Natural killer cell (primary cell): ENCODE data around the gene BGN. TPM values are rescaled to one million over a fixed set of nuclear protein-coding genes. Genes with fewer than 3 reads are reported as not detected.
A peak's percentile ranks its signal among the peaks of the same experiment; 100 is the strongest.

Source experiments
- ATAC-seq, 3 donors: fragments of 150-1000 bp in 2 of 3; fragments of 200-7000 bp in 1 of 3; cut with Tn5 transposase; 1 replicate in 1 of 3; 2 replicates in 2 of 3; pipeline ENCODE4 v1.10.0; 2021; ENCODE audit warnings: mild to moderate bottlenecking in 2 of 3, moderate library complexity in 2 of 3
- DNase-seq, 2 donors: peaks; one replicate each; pipeline versions ENCODE4 v3.0.0 to v3.0.0-alpha.2; 2013 to 2021; ENCODE audit warnings: mixed read lengths in 1 of 2
- H3K27ac ChIP-seq: one replicate; pipeline ENCODE4 v1.5.1; 2013; ENCODE audit warnings: mild to moderate bottlenecking, low read length
- H3K27me3 ChIP-seq: one replicate; pipeline ENCODE4 v1.6.1; 2013; ENCODE audit warnings: low read length; ENCODE audit not compliant: control insufficient read depth, insufficient read depth
- H3K36me3 ChIP-seq: one replicate; pipeline ENCODE4 v1.6.1; 2013; ENCODE audit warnings: low read length; ENCODE audit not compliant: control insufficient read depth, insufficient read depth
- H3K4me1 ChIP-seq: one replicate; pipeline ENCODE4 v1.6.1; 2013; ENCODE audit warnings: low read length; ENCODE audit not compliant: control insufficient read depth, insufficient read depth
- H3K4me3 ChIP-seq: one replicate; pipeline ENCODE4 v1.5.1; 2013; ENCODE audit warnings: low read length
- H3K9me3 ChIP-seq: one replicate; pipeline ENCODE4 v1.6.1; 2013; ENCODE audit warnings: low read length; ENCODE audit not compliant: control insufficient read depth, insufficient read depth
- H3K27ac Mint-ChIP-seq, 2 donors: one replicate each; pipeline ENCODE4 v1.8.0; 2022; ENCODE audit warnings: mild to moderate bottlenecking in 2 of 2, mixed read lengths in 2 of 2, moderate library complexity in 1 of 2
- H3K27me3 Mint-ChIP-seq, 2 donors: one replicate each; pipeline ENCODE4 v1.8.0; 2022; ENCODE audit warnings: low read depth in 2 of 2, mixed read lengths in 2 of 2
- H3K36me3 Mint-ChIP-seq: one replicate; pipeline ENCODE4 v1.8.0; 2022; ENCODE audit warnings: mixed read lengths
- H3K4me1 Mint-ChIP-seq, 2 donors: one replicate each; pipeline ENCODE4 v1.8.0; 2022; ENCODE audit warnings: mixed read lengths in 2 of 2
- H3K4me3 Mint-ChIP-seq: one replicate; pipeline ENCODE4 v1.8.0; 2022; ENCODE audit warnings: mild to moderate bottlenecking, moderate library complexity, mixed read lengths
- H3K9me3 Mint-ChIP-seq, 2 donors: one replicate each; pipeline ENCODE4 v1.8.0; 2022; ENCODE audit warnings: mixed read lengths in 2 of 2
- WGBS: methylation state at CpG from one replicate; pipeline ENCODE4 v1.1.7; 2013; ENCODE audit warnings: missing lambda C conversion rate; ENCODE audit not compliant: insufficient coverage; 5-methylcytosine and 5-hydroxymethylcytosine counted together
- intact Hi-C: fragments of 100-400 bp; cut with micrococcal nuclease; formaldehyde crosslinking; loops from one replicate; pipeline ENCODE4 v1.14.2; 2022
- total RNA-seq, 4 donors: library from RNA; stranded (reverse); fragments of 120-200 nt in 1 of 4; gene quantifications; one replicate each; pipeline versions ENCODE4 v1.2.3 to v1.2.4, GENCODE V29; 2013 to 2022
- TF ChIP-seq, protein P1 (sequence below): fragments of 200-600 bp; IDR thresholded peaks from one replicate; pipeline ENCODE4 v1.8.0; 2022; ENCODE audit warnings: antibody characterized with exemption

The BGN gene
- total RNA-seq, 3 donors from 2014 or later (not counting 1 experiment from before 2014, with no cell fraction given): not detected

GRCh38 chrX:153549231-153549630, 54.5 kb downstream of the BGN start:
- H3K4me3 Mint-ChIP-seq: no peak overlapping the region
- no peak overlapping the region for H3K27ac Mint-ChIP-seq
- Histone ChIP-seq H3K27me3 (no peaks in the 10 kb centered on the region), H3K4me3 (no peak overlapping the region), H3K4me1 (no peaks in the 10 kb centered on the region), H3K9me3 (no peaks in the 10 kb centered on the region), H3K36me3 (no peaks in the 10 kb centered on the region), H3K27ac (no peak overlapping the region)
- no peaks in the 10 kb centered on the region for H3K4me1 Mint-ChIP-seq
- WGBS: 86% methylated on average over 17 of the region's 17 CpGs
- ATAC-seq (no peak), DNase-seq (no peak)
- intact Hi-C loops: no loop called here
- TF ChIP-seq, protein P1, sequence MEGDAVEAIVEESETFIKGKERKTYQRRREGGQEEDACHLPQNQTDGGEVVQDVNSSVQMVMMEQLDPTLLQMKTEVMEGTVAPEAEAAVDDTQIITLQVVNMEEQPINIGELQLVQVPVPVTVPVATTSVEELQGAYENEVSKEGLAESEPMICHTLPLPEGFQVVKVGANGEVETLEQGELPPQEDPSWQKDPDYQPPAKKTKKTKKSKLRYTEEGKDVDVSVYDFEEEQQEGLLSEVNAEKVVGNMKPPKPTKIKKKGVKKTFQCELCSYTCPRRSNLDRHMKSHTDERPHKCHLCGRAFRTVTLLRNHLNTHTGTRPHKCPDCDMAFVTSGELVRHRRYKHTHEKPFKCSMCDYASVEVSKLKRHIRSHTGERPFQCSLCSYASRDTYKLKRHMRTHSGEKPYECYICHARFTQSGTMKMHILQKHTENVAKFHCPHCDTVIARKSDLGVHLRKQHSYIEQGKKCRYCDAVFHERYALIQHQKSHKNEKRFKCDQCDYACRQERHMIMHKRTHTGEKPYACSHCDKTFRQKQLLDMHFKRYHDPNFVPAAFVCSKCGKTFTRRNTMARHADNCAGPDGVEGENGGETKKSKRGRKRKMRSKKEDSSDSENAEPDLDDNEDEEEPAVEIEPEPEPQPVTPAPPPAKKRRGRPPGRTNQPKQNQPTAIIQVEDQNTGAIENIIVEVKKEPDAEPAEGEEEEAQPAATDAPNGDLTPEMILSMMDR: no peak
- H3K27me3 Mint-ChIP-seq: peaks cover 5 to 6% of the 10 kb centered on the region in 2 donors
- H3K36me3 Mint-ChIP-seq: no peaks in the 10 kb centered on the region
- H3K9me3 Mint-ChIP-seq: no peaks in the 10 kb centered on the region

DNA sequence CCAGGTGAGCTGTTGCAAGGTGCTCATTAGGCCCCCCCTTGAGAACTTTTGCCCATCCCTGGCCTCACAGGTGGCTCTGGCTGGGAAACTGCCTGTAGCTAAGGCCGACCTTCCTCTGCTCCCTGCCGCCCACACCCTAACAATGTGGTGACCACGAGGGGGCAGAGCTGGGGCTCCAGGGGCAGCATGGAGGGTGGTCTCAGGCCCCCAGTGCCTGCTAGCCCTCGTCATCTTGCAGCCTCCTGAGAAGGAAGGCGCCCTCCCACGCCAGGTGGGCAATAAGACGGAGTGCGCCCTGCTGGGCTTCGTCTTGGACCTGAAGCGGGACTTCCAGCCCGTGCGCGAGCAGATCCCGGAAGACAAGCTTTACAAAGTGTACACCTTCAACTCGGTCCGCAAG, 55.0 kb downstream of the BGN start:
- H3K4me1 Mint-ChIP-seq: no peaks in the 10 kb centered on the region
- H3K36me3 ChIP-seq: no peaks in the 10 kb centered on the region
- H3K27me3 ChIP-seq: no peaks in the 10 kb centered on the region
- H3K27ac Mint-ChIP-seq: no peak overlapping the region
- no peak overlapping the region for H3K4me3 Mint-ChIP-seq
- no peak overlapping the region for H3K4me3 ChIP-seq
- no peak for ATAC-seq
- H3K27ac ChIP-seq: no peak overlapping the region
- no peaks in the 10 kb centered on the region for H3K36me3 Mint-ChIP-seq
- no peaks in the 10 kb centered on the region for H3K9me3 ChIP-seq
- no peaks in the 10 kb centered on the region for H3K9me3 Mint-ChIP-seq
- 88% methylated on average over 16 of the region's 16 CpGs for WGBS
- intact Hi-C loops: no loop called here
- TF ChIP-seq, protein P1: no peak
- H3K27me3 Mint-ChIP-seq: peaks cover 5 to 6% of the 10 kb centered on the region in 2 donors
- no peaks in the 10 kb centered on the region for H3K4me1 ChIP-seq
- DNase-seq: no peak

DNA sequence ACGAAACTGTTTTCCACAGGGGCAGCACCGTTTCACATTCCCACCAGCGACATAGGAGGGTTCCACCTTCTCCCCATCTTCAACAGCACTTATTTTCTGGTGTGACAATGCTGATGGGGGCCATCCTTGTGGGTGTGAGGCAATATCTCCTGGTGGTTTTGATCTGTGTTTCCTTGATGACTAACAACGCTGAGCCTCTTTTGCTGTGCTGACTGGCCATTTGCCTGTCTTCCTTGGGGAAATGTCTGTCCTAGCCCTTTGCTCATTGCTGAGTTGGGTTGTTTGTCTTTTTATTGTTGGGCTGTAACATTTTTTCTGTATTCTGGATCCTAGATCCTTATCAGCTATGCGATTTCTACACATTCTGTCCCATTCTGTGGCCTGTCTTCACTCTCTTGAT, 56.4 kb downstream of the BGN start:
- H3K4me1 ChIP-seq: no peaks in the 10 kb centered on the region
- intact Hi-C loops: no loop called here
- TF ChIP-seq, protein P1: no peak
- no peaks in the 10 kb centered on the region for H3K9me3 ChIP-seq
- H3K36me3 Mint-ChIP-seq: no peaks in the 10 kb centered on the region
- H3K4me1 Mint-ChIP-seq: no peaks in the 10 kb centered on the region
- ATAC-seq (no peak), DNase-seq (no peak)
- peaks cover 5 to 6% of the 10 kb centered on the region in 2 donors for H3K27me3 Mint-ChIP-seq
- no peak overlapping the region for H3K27ac ChIP-seq
- H3K36me3 ChIP-seq: no peaks in the 10 kb centered on the region
- H3K4me3 Mint-ChIP-seq: no peak overlapping the region
- no peaks in the 10 kb centered on the region for H3K9me3 Mint-ChIP-seq
- H3K27ac Mint-ChIP-seq: no peak overlapping the region
- WGBS: 74% methylated on average over 2 of the region's 5 CpGs
- no peak overlapping the region for H3K4me3 ChIP-seq
- H3K27me3 ChIP-seq: no peaks in the 10 kb centered on the region

DNA sequence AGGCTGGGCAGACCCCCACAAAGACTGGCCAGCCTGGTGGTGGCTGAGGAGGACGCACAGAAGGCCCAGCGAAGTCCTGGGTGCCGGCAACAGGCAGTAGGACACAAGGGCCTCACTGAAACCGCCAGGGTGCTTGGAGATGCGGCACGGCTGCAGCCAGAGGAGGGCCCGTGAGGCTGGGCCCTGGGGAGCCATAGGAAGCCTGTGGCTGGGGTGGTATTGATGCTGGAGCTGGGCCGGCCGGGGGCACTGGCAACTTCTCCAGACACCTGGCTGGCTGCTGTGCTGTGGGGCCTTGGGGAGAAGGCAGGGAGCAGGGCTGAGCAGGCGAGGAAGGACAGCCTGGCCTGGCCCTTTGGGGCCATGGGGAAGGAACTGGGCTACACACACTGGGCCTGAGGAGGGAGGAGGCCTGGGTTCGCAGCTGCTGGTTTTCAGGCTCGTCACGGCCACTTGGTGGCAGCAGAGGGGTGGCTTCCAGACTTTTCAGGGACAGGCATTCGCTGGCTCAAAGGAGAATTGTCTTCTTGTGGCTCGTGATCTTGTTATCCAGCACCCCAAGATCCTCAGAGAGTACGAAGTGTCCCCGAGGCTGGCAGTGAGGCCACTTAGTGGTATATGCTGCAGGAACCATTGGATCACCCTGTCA, 59.9 kb downstream of the BGN start:
- H3K4me1 ChIP-seq: no peaks in the 10 kb centered on the region
- TF ChIP-seq, protein P1: peak; percentile 25
- no peak overlapping the region for H3K27ac ChIP-seq
- ATAC-seq: peak in 2 of 3 donors; percentile 54 to 68
- no peaks in the 10 kb centered on the region for H3K9me3 ChIP-seq
- WGBS: 39% methylated on average over 17 of the region's 17 CpGs
- intact Hi-C loops: loop anchor here (2.0 kb wide), 1 partner anchor 114 kb away; no protein-coding TSS in a partner anchor
- Mint-ChIP-seq H3K27me3 (peaks cover 0 to 4% of the 10 kb centered on the region in 2 donors), H3K4me3 (no peak overlapping the region), H3K9me3 (no peaks in the 10 kb centered on the region), H3K27ac (no peak overlapping the region), H3K4me1 (no peaks in the 10 kb centered on the region), H3K36me3 (no peaks in the 10 kb centered on the region)
- no peak overlapping the region for H3K4me3 ChIP-seq
- no peaks in the 10 kb centered on the region for H3K36me3 ChIP-seq
- DNase-seq: peak; percentile 41 to 76
- H3K27me3 ChIP-seq: no peaks in the 10 kb centered on the region
